Measurements from ENCODE around the gene SHE. TPM values are rescaled to one million over a fixed set of nuclear protein-coding genes. Genes with fewer than 3 reads are reported as not detected.

SHE gene
- polyA plus RNA-seq, 1 donor from 2014 or later, result 0.04 TPM

GRCh38 chr1:154499446-154499845 is 2.8 kb downstream of the SHE start:
- Histone ChIP-seq H3K9me3 (ENCODE audit: low read length) (peaks cover 7% of the 10 kb centered on the region), H3K27me3 (ENCODE audit: insufficient read depth, low read depth, low read length) (peaks cover 58% of the 10 kb centered on the region), H2AFZ (ENCODE audit: low read depth, low read length) (no peak overlapping the region), H3K36me3 (ENCODE audit: insufficient read depth, low read length) (no peaks in the 10 kb centered on the region), H3K79me2 (replicated peaks; ENCODE audit: insufficient read depth, low read length) (no peaks in the 10 kb centered on the region), H3K4me2 (ENCODE audit: low read length) (no peak overlapping the region), H3K4me3 (ENCODE audit: low read length) (no peak overlapping the region), H3K9me2 (ENCODE audit: insufficient read depth, low read length) (no peaks in the 10 kb centered on the region), H3K27ac (ENCODE audit: low read length) (no peak overlapping the region), H3K9ac (ENCODE audit: low read length) (no peak overlapping the region), H3F3A (ENCODE audit: insufficient read depth, low read length, poor library complexity, severe bottlenecking) (no peaks in the 10 kb centered on the region), H4K20me1 (ENCODE audit: insufficient read depth) (no peaks in the 10 kb centered on the region)
- TF ChIP-seq SMC3 (conservative IDR thresholded peaks at IDR 0.05; ENCODE audit: poor library complexity), result no peak
- no peak for TF ChIP-seq RAD21 (conservative IDR thresholded peaks at IDR 0.05)
- TF ChIP-seq EP300 (conservative IDR thresholded peaks at IDR 0.05; ENCODE audit: poor library complexity, severe bottlenecking), result no peak
- TF ChIP-seq MXI1 (conservative IDR thresholded peaks at IDR 0.05; ENCODE audit: poor library complexity, severe bottlenecking), result no peak
- no peak for TF ChIP-seq EZH2 (IDR thresholded peaks at IDR 0.05; ENCODE audit: borderline replicate concordance, insufficient read depth, low read length, poor library complexity, severe bottlenecking)
- TF ChIP-seq, protein P1, sequence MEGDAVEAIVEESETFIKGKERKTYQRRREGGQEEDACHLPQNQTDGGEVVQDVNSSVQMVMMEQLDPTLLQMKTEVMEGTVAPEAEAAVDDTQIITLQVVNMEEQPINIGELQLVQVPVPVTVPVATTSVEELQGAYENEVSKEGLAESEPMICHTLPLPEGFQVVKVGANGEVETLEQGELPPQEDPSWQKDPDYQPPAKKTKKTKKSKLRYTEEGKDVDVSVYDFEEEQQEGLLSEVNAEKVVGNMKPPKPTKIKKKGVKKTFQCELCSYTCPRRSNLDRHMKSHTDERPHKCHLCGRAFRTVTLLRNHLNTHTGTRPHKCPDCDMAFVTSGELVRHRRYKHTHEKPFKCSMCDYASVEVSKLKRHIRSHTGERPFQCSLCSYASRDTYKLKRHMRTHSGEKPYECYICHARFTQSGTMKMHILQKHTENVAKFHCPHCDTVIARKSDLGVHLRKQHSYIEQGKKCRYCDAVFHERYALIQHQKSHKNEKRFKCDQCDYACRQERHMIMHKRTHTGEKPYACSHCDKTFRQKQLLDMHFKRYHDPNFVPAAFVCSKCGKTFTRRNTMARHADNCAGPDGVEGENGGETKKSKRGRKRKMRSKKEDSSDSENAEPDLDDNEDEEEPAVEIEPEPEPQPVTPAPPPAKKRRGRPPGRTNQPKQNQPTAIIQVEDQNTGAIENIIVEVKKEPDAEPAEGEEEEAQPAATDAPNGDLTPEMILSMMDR (IDR thresholded peaks at IDR 0.05; ENCODE audit: poor library complexity, severe bottlenecking), result no peak
- no peak for TF ChIP-seq TAF1 (IDR thresholded peaks at IDR 0.05; ENCODE audit: low read depth)
- TF ChIP-seq REST (IDR thresholded peaks at IDR 0.05; ENCODE audit: borderline replicate concordance), result no peak
- no peak for TF ChIP-seq POLR2AphosphoS5 (IDR thresholded peaks at IDR 0.05)

- H3K9me2 ChIP-seq (ENCODE audit: insufficient read depth, low read length), result no peaks in the 10 kb centered on the region
- no peaks in the 10 kb centered on the region for H3K9me3 ChIP-seq (ENCODE audit: low read length)
- no peak overlapping the region for H3K27ac ChIP-seq (ENCODE audit: low read length)
- no peak overlapping the region for H3K4me2 ChIP-seq (ENCODE audit: low read length)
- no peaks in the 10 kb centered on the region for H3F3A ChIP-seq (ENCODE audit: insufficient read depth, low read length, poor library complexity, severe bottlenecking)
- no peak overlapping the region for H2AFZ ChIP-seq (ENCODE audit: low read depth, low read length)
- no peaks in the 10 kb centered on the region for H4K20me1 ChIP-seq (ENCODE audit: insufficient read depth)
- no peak overlapping the region for H3K9ac ChIP-seq (ENCODE audit: low read length)
- H3K4me3 ChIP-seq (ENCODE audit: low read length), result no peak overlapping the region
- H3K27me3 ChIP-seq (ENCODE audit: insufficient read depth, low read depth, low read length), result peaks cover 36% of the 10 kb centered on the region
- TF ChIP-seq RAD21 (conservative IDR thresholded peaks at IDR 0.05), result no peak
- TF ChIP-seq POLR2AphosphoS5 (IDR thresholded peaks at IDR 0.05), result no peak
- TF ChIP-seq, protein P1 (IDR thresholded peaks at IDR 0.05; ENCODE audit: poor library complexity, severe bottlenecking), result no peak
- TF ChIP-seq SMC3 (conservative IDR thresholded peaks at IDR 0.05; ENCODE audit: poor library complexity), result no peak
- no peak for TF ChIP-seq MXI1 (conservative IDR thresholded peaks at IDR 0.05; ENCODE audit: poor library complexity, severe bottlenecking)
- no peak for TF ChIP-seq EZH2 (IDR thresholded peaks at IDR 0.05; ENCODE audit: borderline replicate concordance, insufficient read depth, low read length, poor library complexity, severe bottlenecking)
- no peak for TF ChIP-seq REST (IDR thresholded peaks at IDR 0.05; ENCODE audit: borderline replicate concordance)
- no peak for TF ChIP-seq EP300 (conservative IDR thresholded peaks at IDR 0.05; ENCODE audit: poor library complexity, severe bottlenecking)
- TF ChIP-seq TAF1 (IDR thresholded peaks at IDR 0.05; ENCODE audit: low read depth), result no peak
- no peaks in the 10 kb centered on the region for H3K79me2 ChIP-seq (replicated peaks; ENCODE audit: insufficient read depth, low read length)
- no peaks in the 10 kb centered on the region for H3K36me3 ChIP-seq (ENCODE audit: insufficient read depth, low read length)
Observed at GRCh38 chr1:154497026-154497806, 5.0 kb downstream of the SHE start.
